Prostate gland (tissue), 2 donors: ENCODE data around the gene TSFM. TPM values are rescaled to one million over a fixed set of nuclear protein-coding genes. Genes with fewer than 3 reads are reported as not detected.
A peak's percentile ranks its signal among the peaks of the same experiment; 100 is the strongest.

Experiments used
- DNase-seq: peaks from one replicate; pipeline ENCODE4 v3.0.0-alpha.2; 2019; ENCODE audit warnings: low spot score
- H3K27ac ChIP-seq, 2 donors: fragments of 200-600 bp; sonication (generic); 2 replicates each; pipeline ENCODE4 v1.5.1; 2017 to 2019
- H3K27me3 ChIP-seq: fragments of 200-600 bp; sonication (generic); replicated peaks from 2 replicates; pipeline ENCODE4 v1.5.1; 2019; ENCODE audit not compliant: insufficient read depth
- H3K36me3 ChIP-seq, 2 donors: fragments of 200-600 bp; sonication (generic); 1 replicate in 1 of 2; 2 replicates in 1 of 2; pipeline versions ENCODE4 v1.5.1 to v1.8.1; 2017 to 2019
- H3K4me1 ChIP-seq: fragments of 200-600 bp; sonication (generic); replicated peaks from 2 replicates; pipeline ENCODE4 v1.5.1; 2019
- H3K4me3 ChIP-seq, 2 donors: fragments of 200-600 bp; sonication (generic); 2 replicates each; pipeline ENCODE4 v1.5.1; 2017 to 2019
- H3K9me3 ChIP-seq: fragments of 200-600 bp; sonication (generic); 2 replicates; pipeline ENCODE4 v1.5.1; 2017
- POLR2A ChIP-seq: fragments of 450-650 bp; IDR thresholded peaks from one replicate; pipeline ENCODE4 v1.6.1; 2016; ENCODE audit warnings: antibody characterized with exemption, mild to moderate bottlenecking
- POLR2AphosphoS5 ChIP-seq: sonication (generic); formaldehyde crosslinking; IDR thresholded peaks from one replicate; pipeline ENCODE4 v1.6.1; 2017; ENCODE audit warnings: antibody characterized with exemption
- WGBS: methylation state at CpG from one replicate; pipeline ENCODE4 v1.1.5; 2018; 5-methylcytosine and 5-hydroxymethylcytosine counted together
- intact Hi-C: fragments of 100-400 bp; cut with DNase I; formaldehyde crosslinking; loops from one replicate; pipeline ENCODE4 v1.14.2; 2022
- total RNA-seq, 2 donors: library from RNA; depleted of rRNA; stranded (reverse); fragments of >200 nt; gene quantifications; one replicate each; pipeline ENCODE4 v1.1.0, GENCODE V29; 2016
- TF ChIP-seq, protein P1 (sequence below), 4 experiments: fragments of 200-600 bp in 2 of 4; fragments of 450-650 bp in 2 of 4; sonication (generic) in 2 of 4; IDR thresholded peaks; 1 replicate in 3 of 4; 2 replicates in 1 of 4; pipeline ENCODE4 v1.5.1; 2016 to 2019; ENCODE audit warnings: antibody characterized with exemption in 4 of 4, mild to moderate bottlenecking in 2 of 4, moderate library complexity in 2 of 4

Gene TSFM
- total RNA-seq, 2 donors from 2014 or later, result 24.3 to 39.6 TPM

DNA sequence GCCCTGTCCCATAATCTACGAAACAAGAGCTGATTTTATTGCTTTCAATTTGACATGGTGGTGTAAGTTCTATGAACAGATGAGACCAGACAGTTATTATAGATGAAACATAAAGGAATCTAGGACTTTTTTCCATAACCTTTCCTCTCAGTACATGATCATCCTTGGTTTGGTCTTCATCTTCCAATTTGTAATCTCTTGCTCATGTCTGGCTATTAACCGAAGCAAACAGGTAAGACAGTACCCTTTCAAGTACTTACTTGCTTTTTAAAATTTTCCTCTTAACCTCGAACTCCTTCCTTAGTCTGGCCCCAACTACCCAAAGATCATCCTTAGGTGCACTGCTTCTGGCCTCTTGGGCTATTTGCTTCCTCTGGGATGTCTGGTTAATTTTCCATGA lies 36.6 kb upstream of the TSFM start:
- H3K27me3 ChIP-seq, result peaks cover 1% of the 10 kb centered on the region
- no peaks in the 10 kb centered on the region for H3K9me3 ChIP-seq
- H3K27ac ChIP-seq, result no peak overlapping the region
- no peak overlapping the region for H3K4me3 ChIP-seq
- TF ChIP-seq, protein P1, sequence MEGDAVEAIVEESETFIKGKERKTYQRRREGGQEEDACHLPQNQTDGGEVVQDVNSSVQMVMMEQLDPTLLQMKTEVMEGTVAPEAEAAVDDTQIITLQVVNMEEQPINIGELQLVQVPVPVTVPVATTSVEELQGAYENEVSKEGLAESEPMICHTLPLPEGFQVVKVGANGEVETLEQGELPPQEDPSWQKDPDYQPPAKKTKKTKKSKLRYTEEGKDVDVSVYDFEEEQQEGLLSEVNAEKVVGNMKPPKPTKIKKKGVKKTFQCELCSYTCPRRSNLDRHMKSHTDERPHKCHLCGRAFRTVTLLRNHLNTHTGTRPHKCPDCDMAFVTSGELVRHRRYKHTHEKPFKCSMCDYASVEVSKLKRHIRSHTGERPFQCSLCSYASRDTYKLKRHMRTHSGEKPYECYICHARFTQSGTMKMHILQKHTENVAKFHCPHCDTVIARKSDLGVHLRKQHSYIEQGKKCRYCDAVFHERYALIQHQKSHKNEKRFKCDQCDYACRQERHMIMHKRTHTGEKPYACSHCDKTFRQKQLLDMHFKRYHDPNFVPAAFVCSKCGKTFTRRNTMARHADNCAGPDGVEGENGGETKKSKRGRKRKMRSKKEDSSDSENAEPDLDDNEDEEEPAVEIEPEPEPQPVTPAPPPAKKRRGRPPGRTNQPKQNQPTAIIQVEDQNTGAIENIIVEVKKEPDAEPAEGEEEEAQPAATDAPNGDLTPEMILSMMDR (IDR thresholded peaks at IDR 0.05), result no peak
- no peak for TF ChIP-seq POLR2AphosphoS5
- no peak for TF ChIP-seq POLR2A
- H3K4me1 ChIP-seq, result no peaks in the 10 kb centered on the region
- intact Hi-C loops, result no loop called here
- WGBS, result 82% methylated on average over 3 of the region's 3 CpGs
- H3K36me3 ChIP-seq, result peaks cover 0 to 4% of the 10 kb centered on the region in 2 donors
- DNase-seq, result no peak

DNA sequence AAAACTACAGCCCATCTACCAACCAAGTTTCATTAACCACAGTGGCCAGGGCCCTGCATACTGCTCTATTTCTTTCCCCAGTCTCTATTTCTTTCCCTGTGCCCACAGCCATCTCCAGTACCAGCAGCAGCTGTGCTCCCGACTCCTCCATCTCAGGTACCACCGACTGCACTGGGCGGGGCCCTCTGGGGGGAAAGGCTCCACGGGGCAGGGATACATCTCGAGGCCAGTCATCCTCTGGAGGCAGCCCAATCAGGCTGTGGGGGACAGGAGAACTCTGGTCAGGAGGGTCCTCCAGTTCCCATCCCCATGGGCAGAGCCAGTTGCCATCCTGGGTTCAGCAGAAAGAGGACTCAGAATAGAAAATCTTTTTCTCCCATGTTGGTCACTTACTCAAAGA lies 33.5 kb upstream of the TSFM start:
- WGBS, result 96% methylated on average over 5 of the region's 5 CpGs
- peaks cover 0 to 4% of the 10 kb centered on the region in 2 donors for H3K36me3 ChIP-seq
- H3K4me3 ChIP-seq, result no peak overlapping the region
- intact Hi-C loops, result no loop called here
- no peak for DNase-seq
- no peaks in the 10 kb centered on the region for H3K4me1 ChIP-seq
- H3K27ac ChIP-seq, result no peak overlapping the region
- no peaks in the 10 kb centered on the region for H3K27me3 ChIP-seq
- TF ChIP-seq POLR2A, result no peak
- no peak for TF ChIP-seq POLR2AphosphoS5
- TF ChIP-seq, protein P1 (IDR thresholded peaks at IDR 0.05), result no peak
- H3K9me3 ChIP-seq, result no peaks in the 10 kb centered on the region

DNA sequence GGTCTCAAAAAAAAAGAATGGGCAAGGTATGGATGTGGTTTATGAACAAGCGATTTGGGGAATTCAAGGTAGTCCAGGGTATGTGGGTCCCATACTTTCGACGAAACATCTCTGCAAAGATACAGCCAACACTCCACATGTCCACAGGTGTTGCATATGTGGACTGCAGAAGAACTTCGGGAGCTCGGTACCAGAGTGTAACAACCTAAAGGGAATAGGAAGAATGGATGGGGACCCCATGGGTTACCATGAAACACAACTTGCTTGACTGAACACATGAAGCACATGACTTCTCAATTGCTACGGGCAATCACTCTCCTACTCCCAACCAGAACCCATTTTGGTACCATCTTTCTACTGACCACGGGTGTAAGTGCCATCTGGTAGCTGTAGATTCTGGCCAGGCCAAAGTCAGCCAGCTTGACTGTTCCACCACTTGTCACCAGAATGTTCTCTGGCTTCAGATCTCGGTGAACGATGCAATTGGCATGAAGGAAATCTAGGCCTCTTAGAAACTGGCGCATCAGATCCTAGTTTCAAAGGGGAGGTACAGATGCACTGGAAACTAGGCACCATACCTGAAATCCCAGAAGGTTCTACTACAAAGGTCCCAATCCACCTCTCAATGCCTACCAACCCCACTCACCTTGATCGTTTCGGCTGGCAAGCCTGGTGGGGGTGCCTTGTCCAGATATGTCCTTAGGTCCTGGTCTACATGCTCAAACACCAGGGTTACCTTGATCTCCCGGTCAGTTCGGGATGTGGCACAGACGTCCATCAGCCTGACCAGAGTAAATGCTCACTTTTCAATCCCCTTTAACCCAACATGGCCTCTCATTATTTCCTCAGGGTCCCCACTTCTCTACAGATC lies 31.8 kb upstream of the TSFM start:
- intact Hi-C loops, result no loop called here
- Histone ChIP-seq H3K27me3 (no peaks in the 10 kb centered on the region), H3K4me3 (peak overlapping the region; percentile 66 to 70), H3K9me3 (no peaks in the 10 kb centered on the region), H3K4me1 (no peaks in the 10 kb centered on the region), H3K27ac (peak overlapping the region; percentile 81 to 86), H3K36me3 (peaks cover 0 to 4% of the 10 kb centered on the region in 2 donors)
- no peak for DNase-seq
- TF ChIP-seq POLR2AphosphoS5 (no peak), POLR2A (no peak)
- TF ChIP-seq, protein P1 (IDR thresholded peaks at IDR 0.05), result no peak
- 85% methylated on average over 15 of the region's 15 CpGs for WGBS

DNA sequence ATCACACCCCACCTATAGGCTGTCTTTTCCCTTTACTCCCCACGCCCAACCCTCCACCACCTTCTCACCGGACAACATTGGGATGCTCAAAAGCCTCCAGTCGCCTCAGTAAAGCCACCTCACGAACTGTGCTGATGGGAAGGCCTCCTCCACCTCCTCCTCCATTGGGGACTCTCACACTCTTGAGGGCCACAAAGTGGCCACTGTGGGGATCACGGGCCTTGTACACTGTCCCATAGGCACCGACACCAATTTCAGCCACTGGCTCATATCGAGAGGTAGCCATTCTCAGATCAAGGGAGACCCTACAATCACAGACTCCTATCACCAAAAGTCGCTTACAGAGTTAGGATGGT lies 31.2 kb upstream of the TSFM start:
- H3K9me3 ChIP-seq, result no peaks in the 10 kb centered on the region
- H3K27ac ChIP-seq, result peak overlapping the region; percentile 81 to 86
- no peak for TF ChIP-seq POLR2A
- no peak for TF ChIP-seq POLR2AphosphoS5
- TF ChIP-seq, protein P1 (IDR thresholded peaks at IDR 0.05), result no peak
- 11% methylated on average over 8 of the region's 8 CpGs for WGBS
- peak overlapping the region; percentile 66 to 70 for H3K4me3 ChIP-seq
- intact Hi-C loops, result no loop called here
- peaks cover 3% of the 10 kb centered on the region for H3K4me1 ChIP-seq
- peaks cover 0 to 4% of the 10 kb centered on the region in 2 donors for H3K36me3 ChIP-seq
- H3K27me3 ChIP-seq, result no peaks in the 10 kb centered on the region
- no peak for DNase-seq
